Measurements from ENCODE around the gene DMKN.

Gene DMKN, protein sequence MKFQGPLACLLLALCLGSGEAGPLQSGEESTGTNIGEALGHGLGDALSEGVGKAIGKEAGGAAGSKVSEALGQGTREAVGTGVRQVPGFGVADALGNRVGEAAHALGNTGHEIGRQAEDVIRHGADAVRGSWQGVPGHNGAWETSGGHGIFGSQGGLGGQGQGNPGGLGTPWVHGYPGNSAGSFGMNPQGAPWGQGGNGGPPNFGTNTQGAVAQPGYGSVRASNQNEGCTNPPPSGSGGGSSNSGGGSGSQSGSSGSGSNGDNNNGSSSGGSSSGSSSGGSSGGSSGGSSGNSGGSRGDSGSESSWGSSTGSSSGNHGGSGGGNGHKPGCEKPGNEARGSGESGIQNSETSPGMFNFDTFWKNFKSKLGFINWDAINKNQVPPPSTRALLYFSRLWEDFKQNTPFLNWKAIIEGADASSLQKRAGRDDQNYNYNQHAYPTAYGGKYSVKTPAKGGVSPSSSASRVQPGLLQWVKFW

DNA sequence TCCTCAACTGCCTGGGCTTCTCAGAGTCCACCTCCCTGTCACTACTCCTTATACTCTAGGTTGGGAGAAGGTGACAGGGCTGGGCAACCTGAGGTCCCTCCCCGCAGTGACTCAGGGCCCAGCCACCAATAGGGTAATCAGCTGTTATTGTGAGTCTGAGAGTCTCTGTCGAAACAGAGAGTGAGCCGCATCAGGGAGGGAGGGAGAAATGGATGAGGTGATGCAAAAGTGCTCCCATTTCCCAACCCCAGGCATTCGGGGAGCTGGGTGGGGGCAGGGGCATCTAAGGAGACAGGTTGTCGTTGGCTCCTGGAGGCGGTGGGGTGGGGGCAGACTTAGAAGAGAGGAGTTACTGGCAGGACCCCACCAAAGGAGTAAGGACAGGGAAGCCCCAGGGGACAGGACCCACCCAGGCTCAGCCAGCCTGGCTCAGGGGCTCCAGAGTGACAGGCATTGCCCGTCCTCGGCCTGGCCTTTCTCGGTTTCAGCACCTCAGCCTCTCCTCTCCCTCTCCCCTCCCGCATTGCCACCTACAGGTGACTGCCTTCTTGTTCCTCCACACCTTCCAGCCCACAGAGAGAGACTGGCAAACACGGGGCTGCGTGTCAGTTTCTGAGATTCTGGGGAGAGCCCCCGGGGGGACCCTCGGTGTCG, at the start of gene DMKN:
Gene DMKN, minus strand, starts transcription at position 22 of the 654 bp plus-strand sequence. CDS start 174 bp downstream, outside the sequence.
- peaks cover 7% of the 10 kb centered on the region; the same call in 1 of the 2 replicates for H3K4me1 ChIP-seq (ENCODE audit: insufficient read depth, low read length)
- H3K36me3 ChIP-seq (ENCODE audit: insufficient read depth, low read length), result no peaks in the 10 kb centered on the region
- no peaks in the 10 kb centered on the region for H3K9me3 ChIP-seq (ENCODE audit: control insufficient read depth, insufficient read depth, low read length)
- H3K9ac ChIP-seq (ENCODE audit: low read depth, low read length), result peak within 1 kb of the TSS; percentile 43; the same call in 1 of the 2 replicates

DNA sequence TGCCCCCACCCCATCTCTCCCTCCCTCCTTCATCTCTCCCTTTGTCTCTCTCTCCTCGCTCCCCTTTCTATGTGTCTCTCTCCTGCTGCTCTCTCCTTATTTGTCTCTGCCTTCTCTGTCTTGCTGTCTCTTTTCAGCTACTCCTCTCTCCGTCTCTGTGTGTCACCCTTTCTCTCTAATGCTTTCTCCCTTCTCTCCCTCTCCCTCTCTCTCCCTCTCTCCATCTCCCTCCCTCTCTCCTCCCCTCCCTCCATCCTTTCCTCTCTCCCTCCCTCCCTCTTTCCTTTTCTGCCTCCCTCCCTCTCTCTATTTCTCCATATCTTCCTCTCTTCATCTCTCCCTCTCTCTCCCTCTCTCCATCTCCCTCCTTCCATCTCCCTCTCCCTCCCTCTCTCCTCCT, 49.3 kb upstream of the DMKN start:
- Histone ChIP-seq H3K4me1 (ENCODE audit: insufficient read depth, low read length) (no peaks in the 10 kb centered on the region), H3K9ac (ENCODE audit: low read depth, low read length) (no peak overlapping the region), H3K36me3 (ENCODE audit: insufficient read depth, low read length) (no peaks in the 10 kb centered on the region), H3K9me3 (ENCODE audit: control insufficient read depth, insufficient read depth, low read length) (no peaks in the 10 kb centered on the region)

DNA sequence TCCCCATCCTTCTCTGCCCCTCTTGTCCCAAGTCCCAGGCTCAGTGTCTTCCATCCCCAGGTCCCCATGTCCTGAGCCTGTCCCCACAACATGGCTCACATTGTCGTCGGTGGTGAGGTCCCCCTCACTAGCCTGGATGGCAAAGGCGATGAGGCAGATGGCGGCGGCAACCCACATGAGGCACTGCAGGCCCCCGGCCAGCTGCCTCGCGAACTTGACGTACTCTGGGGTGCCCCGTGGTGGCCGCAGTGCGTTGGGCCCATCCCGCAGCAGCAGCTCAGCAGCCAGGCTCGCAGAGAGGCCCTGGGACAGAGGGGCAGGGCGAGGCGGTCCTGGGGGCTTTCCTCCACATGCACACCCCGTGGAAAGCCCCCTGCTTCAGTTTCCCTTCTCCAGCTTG, 48.9 kb upstream of the DMKN start:
- Histone ChIP-seq H3K9me3 (ENCODE audit: control insufficient read depth, insufficient read depth, low read length) (no peaks in the 10 kb centered on the region), H3K36me3 (ENCODE audit: insufficient read depth, low read length) (no peaks in the 10 kb centered on the region), H3K4me1 (ENCODE audit: insufficient read depth, low read length) (no peaks in the 10 kb centered on the region), H3K9ac (ENCODE audit: low read depth, low read length) (no peak overlapping the region)

DNA sequence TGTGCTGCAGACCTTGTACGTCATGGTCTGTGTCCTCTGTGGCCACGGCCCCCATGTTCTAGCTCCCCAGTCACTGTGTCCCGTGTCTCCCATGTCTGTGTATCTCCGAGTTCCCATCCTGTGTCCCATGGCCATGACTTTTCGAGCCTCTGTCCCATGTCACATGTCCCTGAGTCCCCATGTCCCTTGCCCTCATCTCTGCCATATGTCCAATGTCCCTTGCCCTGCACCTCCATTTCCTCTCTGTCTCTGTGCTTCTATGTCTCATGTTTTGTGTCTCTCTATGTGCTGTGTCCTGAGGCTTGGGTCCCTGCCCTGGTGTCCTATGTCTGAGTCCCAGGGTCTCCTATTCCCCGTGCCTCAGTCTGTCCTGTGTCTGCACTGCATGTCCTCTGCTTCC, 48.0 kb upstream of the DMKN start:
- H3K9ac ChIP-seq (ENCODE audit: low read depth, low read length), result no peak overlapping the region
- H3K9me3 ChIP-seq (ENCODE audit: control insufficient read depth, insufficient read depth, low read length), result no peaks in the 10 kb centered on the region
- H3K36me3 ChIP-seq (ENCODE audit: insufficient read depth, low read length), result no peaks in the 10 kb centered on the region
- no peaks in the 10 kb centered on the region for H3K4me1 ChIP-seq (ENCODE audit: insufficient read depth, low read length)

DNA sequence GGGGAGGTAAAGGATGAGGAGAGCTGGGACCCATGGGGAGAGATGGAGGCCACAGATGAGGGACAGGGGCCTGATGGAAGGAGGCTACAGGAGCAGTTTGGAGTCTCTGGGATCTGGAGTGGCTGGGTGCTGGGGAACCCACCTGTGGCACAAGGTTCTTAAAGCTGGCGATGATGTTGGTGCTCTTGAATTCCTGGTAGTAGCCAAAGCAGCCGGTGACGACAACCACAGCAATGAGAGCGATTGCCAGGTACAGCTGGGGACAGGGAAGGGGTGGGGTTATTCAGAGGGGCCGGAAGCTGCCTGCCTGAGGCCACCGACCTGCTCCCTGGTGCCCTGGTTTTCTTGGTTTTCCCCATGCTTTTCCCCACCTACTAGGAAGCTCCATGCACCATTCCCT, 47.2 kb upstream of the DMKN start:
- Histone ChIP-seq H3K36me3 (ENCODE audit: insufficient read depth, low read length) (no peaks in the 10 kb centered on the region), H3K9ac (ENCODE audit: low read depth, low read length) (no peak overlapping the region), H3K9me3 (ENCODE audit: control insufficient read depth, insufficient read depth, low read length) (no peaks in the 10 kb centered on the region), H3K4me1 (ENCODE audit: insufficient read depth, low read length) (no peaks in the 10 kb centered on the region)

DNA sequence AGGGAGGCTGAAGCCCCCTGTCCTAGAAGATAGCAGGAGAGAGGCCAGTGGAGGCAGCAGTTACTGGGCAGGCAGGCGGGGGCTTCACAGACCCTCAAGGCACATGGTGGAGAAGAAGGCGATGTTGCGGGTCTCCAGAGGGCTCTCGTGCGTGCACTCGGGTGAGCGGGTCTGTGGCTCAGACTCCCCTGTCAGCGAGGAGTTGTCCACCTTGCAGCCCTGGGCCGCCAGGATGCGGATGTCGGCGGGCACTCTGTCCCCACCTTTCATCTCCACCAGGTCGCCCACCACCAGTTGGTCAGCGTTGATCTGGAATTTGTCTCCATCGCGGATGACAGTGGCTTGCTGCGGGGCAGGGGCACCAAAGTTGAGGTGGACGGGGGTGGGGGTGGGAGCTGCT, 46.8 kb upstream of the DMKN start:
- Histone ChIP-seq H3K9me3 (ENCODE audit: control insufficient read depth, insufficient read depth, low read length) (no peaks in the 10 kb centered on the region), H3K36me3 (ENCODE audit: insufficient read depth, low read length) (no peaks in the 10 kb centered on the region), H3K4me1 (ENCODE audit: insufficient read depth, low read length) (no peaks in the 10 kb centered on the region), H3K9ac (ENCODE audit: low read depth, low read length) (no peak overlapping the region)

DNA sequence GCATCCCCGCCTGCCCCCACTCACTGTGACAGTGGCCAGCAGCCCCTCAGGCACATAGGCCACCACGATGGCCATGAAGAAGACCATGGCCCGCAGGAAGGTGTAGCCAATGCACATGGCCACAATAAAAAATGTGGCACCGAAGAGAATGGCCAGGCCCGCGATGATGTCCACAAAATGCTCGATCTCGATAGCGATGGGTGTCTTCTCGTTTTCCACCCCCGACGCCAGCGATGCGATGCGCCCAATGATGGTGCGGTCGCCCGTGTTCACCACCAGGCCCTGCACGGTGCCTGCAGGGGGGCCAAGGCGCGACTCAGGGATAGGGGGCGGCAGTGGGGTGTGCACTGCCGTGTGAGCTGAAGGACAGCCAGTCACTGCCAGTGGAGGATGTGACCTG, 46.3 kb upstream of the DMKN start:
- no peaks in the 10 kb centered on the region for H3K4me1 ChIP-seq (ENCODE audit: insufficient read depth, low read length)
- H3K9ac ChIP-seq (ENCODE audit: low read depth, low read length), result no peak overlapping the region
- H3K36me3 ChIP-seq (ENCODE audit: insufficient read depth, low read length), result no peaks in the 10 kb centered on the region
- H3K9me3 ChIP-seq (ENCODE audit: control insufficient read depth, insufficient read depth, low read length), result no peaks in the 10 kb centered on the region

DNA sequence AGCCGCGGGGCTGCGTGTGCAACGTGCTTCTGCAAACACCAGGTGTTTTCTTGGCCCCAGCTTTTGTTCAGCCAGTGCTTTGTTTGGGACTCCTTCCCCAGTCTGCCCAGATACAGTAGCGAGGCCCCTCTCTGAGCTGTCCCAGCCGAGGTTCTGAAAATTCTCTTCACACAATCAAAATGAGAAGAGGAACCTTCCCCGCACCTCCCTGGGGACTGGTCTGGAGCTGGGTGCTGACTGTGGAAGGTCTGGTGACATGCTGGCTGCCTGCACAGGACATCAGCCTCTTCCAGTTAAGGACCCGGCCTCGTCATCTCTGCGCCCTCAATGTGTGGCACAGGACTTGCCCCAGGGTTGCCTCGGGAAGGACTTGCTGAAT, 45.8 kb upstream of the DMKN start:
- Histone ChIP-seq H3K9me3 (ENCODE audit: control insufficient read depth, insufficient read depth, low read length) (no peaks in the 10 kb centered on the region), H3K36me3 (ENCODE audit: insufficient read depth, low read length) (no peaks in the 10 kb centered on the region), H3K9ac (ENCODE audit: low read depth, low read length) (no peak overlapping the region), H3K4me1 (ENCODE audit: insufficient read depth, low read length) (no peaks in the 10 kb centered on the region)

DNA sequence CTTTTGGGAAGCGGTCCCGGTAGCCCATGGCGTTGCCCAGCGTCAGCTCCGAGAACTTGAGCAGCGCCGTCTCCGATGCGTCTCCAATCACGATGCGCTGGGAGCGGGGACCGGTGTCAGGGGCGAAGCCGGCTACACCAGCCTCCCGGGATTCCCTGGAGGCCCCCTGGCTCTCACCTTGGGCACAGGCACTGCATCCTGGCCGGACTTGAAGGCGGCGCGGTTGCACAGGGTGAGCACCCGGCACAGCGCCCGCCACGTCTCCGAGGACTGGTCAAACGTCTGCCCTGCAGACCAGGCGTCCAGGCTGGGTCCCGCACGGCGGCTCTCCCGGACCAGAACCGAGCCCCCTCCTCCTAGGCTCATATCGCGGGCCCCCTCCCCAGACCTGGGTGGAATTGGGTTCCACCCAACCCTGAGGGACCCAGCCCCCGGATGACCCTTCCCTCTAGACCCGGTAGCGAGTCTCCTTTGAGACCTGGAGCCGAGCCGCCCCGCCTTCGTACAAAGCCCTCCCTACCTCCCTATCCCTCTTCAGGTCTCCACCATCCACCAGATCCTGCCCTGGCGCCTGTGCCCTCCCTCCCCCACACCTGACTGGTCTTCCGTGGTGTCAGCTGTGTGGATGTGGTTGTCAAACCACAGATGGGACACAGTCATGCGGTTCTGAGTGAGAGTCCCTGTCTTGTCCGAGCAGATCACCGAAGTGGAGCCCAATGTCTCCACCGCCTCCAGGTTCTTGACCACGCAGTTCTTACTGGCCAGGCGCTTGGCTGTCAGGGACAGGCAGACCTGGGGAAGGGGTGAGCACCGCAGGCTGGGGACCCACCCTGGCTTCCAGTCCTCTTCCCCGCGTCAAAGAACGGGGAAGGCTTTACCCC, 45.2 kb upstream of the DMKN start:
- H3K4me1 ChIP-seq (ENCODE audit: insufficient read depth, low read length), result no peaks in the 10 kb centered on the region
- no peaks in the 10 kb centered on the region for H3K36me3 ChIP-seq (ENCODE audit: insufficient read depth, low read length)
- H3K9ac ChIP-seq (ENCODE audit: low read depth, low read length), result peak overlapping the region; percentile 58; the same call in 1 of the 2 replicates
- H3K9me3 ChIP-seq (ENCODE audit: control insufficient read depth, insufficient read depth, low read length), result no peaks in the 10 kb centered on the region

DNA sequence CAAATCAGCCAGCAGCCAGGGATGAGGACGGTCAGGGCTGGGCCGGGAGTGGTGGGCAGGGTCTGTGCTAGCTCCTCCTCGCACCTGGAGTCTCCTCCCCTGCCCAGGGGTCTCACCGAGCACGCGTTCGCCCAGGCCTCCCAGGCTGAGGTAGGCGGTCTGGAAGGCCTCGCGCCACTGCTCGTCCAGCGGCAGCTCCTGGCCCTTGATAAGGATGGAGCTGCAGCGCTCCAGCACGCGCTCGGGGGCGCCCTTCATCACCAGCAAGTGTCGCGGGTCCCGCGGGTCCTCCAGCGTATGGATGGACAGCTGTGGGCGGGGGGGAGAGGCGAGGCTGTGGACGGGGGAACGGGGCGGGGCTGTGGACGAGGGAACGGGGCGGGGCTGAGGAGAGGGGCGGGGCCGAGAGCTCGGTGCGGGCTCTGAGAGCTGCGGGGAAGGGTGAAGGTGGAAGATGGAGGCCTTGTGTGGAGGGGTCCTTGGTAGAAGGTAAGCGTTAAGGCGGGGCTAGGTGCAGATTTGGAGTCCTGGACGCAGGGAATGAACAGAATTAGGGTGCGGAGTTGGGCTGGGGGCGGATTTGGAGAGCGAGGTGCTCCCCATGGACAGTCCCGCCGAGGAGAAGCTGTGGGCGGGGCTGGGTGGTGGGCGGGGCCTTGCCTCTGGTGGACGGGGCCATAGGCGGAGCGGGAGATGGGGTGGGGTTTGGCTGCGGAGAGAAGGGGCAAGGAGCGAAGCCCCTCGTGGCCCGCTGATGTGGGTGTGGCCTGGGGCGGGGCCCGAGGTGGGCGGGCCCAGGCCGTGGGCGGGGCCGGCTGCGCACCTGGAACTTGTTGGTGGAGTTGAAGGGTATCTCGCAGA, 44.3 kb upstream of the DMKN start:
- no peaks in the 10 kb centered on the region for H3K4me1 ChIP-seq (ENCODE audit: insufficient read depth, low read length)
- H3K9me3 ChIP-seq (ENCODE audit: control insufficient read depth, insufficient read depth, low read length), result no peaks in the 10 kb centered on the region
- no peaks in the 10 kb centered on the region for H3K36me3 ChIP-seq (ENCODE audit: insufficient read depth, low read length)
- H3K9ac ChIP-seq (ENCODE audit: low read depth, low read length), result peak overlapping the region; percentile 58; the same call in 1 of the 2 replicates

DNA sequence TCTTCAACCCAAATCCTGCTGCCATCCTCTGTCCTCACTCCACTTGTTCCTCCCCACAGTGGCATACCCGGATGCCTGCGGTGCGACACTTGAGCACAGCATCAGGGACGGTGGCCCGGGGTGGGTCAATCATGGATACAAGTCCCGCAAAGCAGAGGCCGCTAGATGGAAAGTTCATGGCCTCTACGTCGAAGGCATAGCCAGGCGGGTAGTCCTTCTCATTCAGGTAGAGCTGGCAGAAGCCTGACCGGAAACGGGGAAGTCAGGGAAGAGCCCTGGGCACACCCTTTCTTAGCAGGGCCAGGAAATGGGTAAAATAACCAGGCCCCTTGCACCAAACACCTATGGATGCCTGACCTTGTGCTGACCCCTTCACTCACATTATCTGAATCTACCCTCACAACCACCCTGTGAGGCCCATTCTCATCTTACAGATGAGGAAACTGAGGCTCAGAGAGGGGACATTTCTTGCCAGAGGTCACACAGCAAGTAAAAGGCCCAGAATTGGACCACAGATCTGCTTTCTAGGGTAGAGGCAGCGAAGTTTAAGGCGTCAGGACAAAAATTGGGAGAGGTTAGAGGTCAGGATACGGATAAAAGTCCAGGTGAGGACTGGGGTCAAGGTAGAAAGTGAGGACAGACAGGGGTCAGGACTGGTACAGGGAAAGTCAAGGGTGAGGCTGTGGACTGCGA, 43.5 kb upstream of the DMKN start:
- Histone ChIP-seq H3K36me3 (ENCODE audit: insufficient read depth, low read length) (no peaks in the 10 kb centered on the region), H3K4me1 (ENCODE audit: insufficient read depth, low read length) (no peaks in the 10 kb centered on the region), H3K9ac (ENCODE audit: low read depth, low read length) (no peak overlapping the region; the same call in 1 of the 2 replicates), H3K9me3 (ENCODE audit: control insufficient read depth, insufficient read depth, low read length) (no peaks in the 10 kb centered on the region)

DNA sequence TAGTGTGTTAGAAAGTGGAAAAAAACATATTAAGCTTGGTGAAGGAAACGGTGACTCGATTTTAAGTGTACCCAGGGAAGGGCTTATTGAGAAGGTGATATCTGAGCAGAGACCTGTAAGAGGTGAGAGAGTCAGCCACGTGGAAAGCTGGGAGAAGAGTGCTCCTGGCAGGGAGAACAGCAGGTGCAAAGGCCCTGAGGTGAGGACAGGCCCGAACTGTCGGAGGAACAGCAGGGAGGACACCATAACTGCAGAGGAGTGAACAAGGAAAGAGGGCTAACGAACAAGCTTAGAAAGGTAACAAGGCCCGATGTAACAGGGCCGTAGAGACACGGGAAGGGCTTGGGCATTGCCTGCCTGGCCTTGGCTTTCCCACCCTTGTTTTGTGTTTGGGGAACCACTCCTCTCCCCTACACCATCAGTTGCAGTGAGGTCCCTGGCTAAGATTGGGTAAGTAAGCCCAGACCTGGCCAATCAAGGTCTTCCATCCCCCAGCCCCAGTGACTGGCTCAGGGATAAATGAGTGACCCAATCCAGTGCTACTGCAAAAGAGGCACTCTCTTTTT, 42.7 kb upstream of the DMKN start:
- no peaks in the 10 kb centered on the region for H3K4me1 ChIP-seq (ENCODE audit: insufficient read depth, low read length)
- H3K9ac ChIP-seq (ENCODE audit: low read depth, low read length), result no peak overlapping the region
- no peaks in the 10 kb centered on the region for H3K9me3 ChIP-seq (ENCODE audit: control insufficient read depth, insufficient read depth, low read length)
- no peaks in the 10 kb centered on the region for H3K36me3 ChIP-seq (ENCODE audit: insufficient read depth, low read length)

Data from ES-I3 (cell line).